K562 (cell line): ENCODE measurements around the gene DOCK3. TPM values are rescaled to one million over a fixed set of nuclear protein-coding genes. Genes with fewer than 3 reads are reported as not detected.
A peak's percentile ranks its signal among the peaks of the same experiment; 100 is the strongest.

Experiments
- ATAC-seq: fragments of 200-7000 bp; cut with Tn5 transposase; 3 replicates; pipeline ENCODE4 v1.9.1; 2020; ENCODE audit warnings: moderate library complexity
- BruUV-seq: library from RNA; stranded (reverse); fragments of 400-500 nt; replicated peaks from 2 replicates; lab custom pipeline; 2021; lab: Mats Ljungman, UMichigan
- CTCF ChIA-PET: fragments of 300-600 bp; formaldehyde crosslinking; extraction: SDS; loops from one replicate; lab custom pipeline; 2021; ENCODE audit warnings: low intra/inter-chr PET ratio; lab: Yijun Ruan, JAX
- POLR2A ChIA-PET: fragments of 300-600, 350-650 bp; sonication (Branson Sonifier 250); formaldehyde crosslinking; extraction: SDS; loops from one replicate; lab custom pipeline; 2021; ENCODE audit warnings: antibody characterized with exemption, inconsistent platforms; lab: Yijun Ruan, JAX
- DNase-seq, 4 experiments: peaks; one replicate each; pipeline versions ENCODE4 v3.0.0 to v3.0.0-alpha.2; 2011 to 2018; ENCODE audit warnings: low spot score in 3 of 4, mixed read lengths in 3 of 4; ENCODE audit errors: extremely low read depth in 1 of 4
- FAIRE-seq: peaks from 2 replicates; lab custom pipeline; 2011; peaks lifted over from hg19 to GRCh38; lab: Jason Lieb, UNC
- H2AFZ ChIP-seq: 2 replicates; pipeline ENCODE4 v1.6.0; 2011; ENCODE audit warnings: low read depth, low read length, control low read depth, inconsistent platforms
- H3K27ac ChIP-seq: fragments of 200-600 bp; 3 replicates; pipeline ENCODE4 v1.8.0; 2011; ENCODE audit warnings: low read depth, mild to moderate bottlenecking, control low read depth, inconsistent platforms, low read length, moderate library complexity, mixed read lengths; ENCODE audit errors: extremely low read depth
- H3K27me3 ChIP-seq, 2 experiments: fragments of 300-600 bp in 1 of 2; 2 replicates in 1 of 2; 3 replicates in 1 of 2; pipeline versions ENCODE4 v1.6.0 to v1.8.0; 2011; ENCODE audit warnings: inconsistent platforms in 2 of 2, low read length in 2 of 2, mild to moderate bottlenecking in 1 of 2, mixed read lengths in 1 of 2, moderate library complexity in 1 of 2; ENCODE audit not compliant: control insufficient read depth in 2 of 2, insufficient read depth in 2 of 2
- H3K36me3 ChIP-seq: fragments of 300-600 bp; 3 replicates; pipeline ENCODE4 v1.8.0; 2011; ENCODE audit warnings: mild to moderate bottlenecking, low read length, inconsistent platforms; ENCODE audit not compliant: control insufficient read depth, insufficient read depth
- H3K4me1 ChIP-seq, 2 experiments: fragments of 200-600 bp in 1 of 2; replicated peaks in 1 of 2; 2 replicates in 1 of 2; 3 replicates in 1 of 2; pipeline versions ENCODE4 v1.5.1 to v1.8.0; 2011; ENCODE audit warnings: inconsistent platforms in 2 of 2, low read length in 2 of 2, mild to moderate bottlenecking in 1 of 2, mixed read lengths in 1 of 2, moderate library complexity in 1 of 2; ENCODE audit not compliant: control insufficient read depth in 2 of 2, insufficient read depth in 2 of 2
- H3K4me2 ChIP-seq: 2 replicates; pipeline ENCODE4 v1.6.1; 2011; ENCODE audit warnings: low read length, control low read depth, inconsistent platforms, mixed read lengths; ENCODE audit not compliant: insufficient read depth
- H3K4me3 ChIP-seq: fragments of 200-600 bp; sonication (generic), shearing (Covaris generic); 2 replicates; pipeline ENCODE4 v1.5.1; 2016; ENCODE audit warnings: control low read depth, inconsistent platforms
- H3K79me2 ChIP-seq: fragments of 200-600 bp; 3 replicates; pipeline ENCODE4 v1.8.0; 2011; ENCODE audit warnings: low read length, inconsistent platforms; ENCODE audit not compliant: control insufficient read depth, insufficient read depth
- H3K9ac ChIP-seq, 2 experiments: 2 replicates each; pipeline versions ENCODE4 v1.6.0 to v1.6.1; 2011; ENCODE audit warnings: low read depth in 2 of 2, low read length in 2 of 2, control low read depth in 1 of 2, inconsistent platforms in 1 of 2, mild to moderate bottlenecking in 1 of 2, mixed read lengths in 1 of 2; ENCODE audit not compliant: insufficient read depth in 1 of 2
- H3K9me1 ChIP-seq: one replicate; pipeline ENCODE4 v1.6.0; 2011; ENCODE audit warnings: inconsistent platforms, mild to moderate bottlenecking, low read length, moderate library complexity; ENCODE audit not compliant: control insufficient read depth, insufficient read depth
- H3K9me3 ChIP-seq: replicated peaks from 2 replicates; pipeline ENCODE4 v1.5.1; 2011; ENCODE audit warnings: low read depth, low read length, inconsistent platforms; ENCODE audit not compliant: control insufficient read depth, insufficient read depth
- H4K20me1 ChIP-seq: replicated peaks from 2 replicates; pipeline ENCODE4 v1.6.1; 2011; ENCODE audit warnings: low read length, inconsistent platforms, mixed read lengths; ENCODE audit not compliant: control insufficient read depth, insufficient read depth
- POLR2G ChIP-seq: fragments of 200-400 bp; formaldehyde crosslinking; IDR thresholded peaks from 2 replicates; pipeline ENCODE4 v1.6.1; 2017; ENCODE audit warnings: low read depth, mild to moderate bottlenecking, antibody characterized with exemption, low read length, moderate library complexity
- POLR3A ChIP-seq: IDR thresholded peaks from 2 replicates; pipeline ENCODE4 v1.6.1; 2011; ENCODE audit warnings: borderline replicate concordance, mild to moderate bottlenecking, moderate library complexity; ENCODE audit not compliant: insufficient read length, insufficient read depth; ENCODE audit errors: extremely low read depth
- RBFOX2 ChIP-seq: fragments of 200-400 bp; formaldehyde crosslinking; IDR thresholded peaks from 2 replicates; pipeline ENCODE4 v1.6.1; 2017; ENCODE audit warnings: low read depth, mild to moderate bottlenecking, low read length, moderate library complexity
- SMARCE1 ChIP-seq: fragments of 450-650 bp; IDR thresholded peaks from 2 replicates; pipeline ENCODE4 v1.7.1; 2016; ENCODE audit warnings: mild to moderate bottlenecking
- WGBS: fragments of 100-300 bp; shearing (Covaris generic); methylation state at CpG from one replicate; pipeline ENCODE4 v1.1.6; 2016; ENCODE audit warnings: low coverage, mixed read lengths; ENCODE audit not compliant: insufficient coverage; ENCODE audit errors: missing lambda C conversion rate; 5-methylcytosine and 5-hydroxymethylcytosine counted together
- in situ Hi-C: fragments of 300-500 bp; cut with MboI; formaldehyde crosslinking; loops from 4 replicates; pipeline ENCODE4 v1.15.0; 2018; ENCODE audit warnings: inconsistent platforms, mixed read lengths
- intact Hi-C: fragments of 100-400 bp; cut with micrococcal nuclease; formaldehyde crosslinking; loops from 2 replicates; pipeline ENCODE4 v1.14.2; 2022
- polyA plus RNA-seq, 8 experiments: library from polyadenylated mRNA; depleted of rRNA in 4 of 8; stranded (reverse) in 5 of 8; unstranded in 3 of 8; fragments of >200 nt; fragmentation: Nextera tagmentation in 2 of 8; fragmentation: Illumina TruSeq in 1 of 8; extraction: Ambion mirVana in 2 of 8; extraction: Trizol in 1 of 8; gene quantifications; 2 replicates each; pipeline versions ENCODE4 v1.2.1 to v1.2.3, GENCODE V29; 2011 to 2014; ENCODE audit warnings: inconsistent platforms in 1 of 8, missing spikeins in 1 of 8
- total RNA-seq, 7 experiments: library from RNA; depleted of rRNA in 6 of 7; stranded (reverse); fragments of >200 nt in 6 of 7; fragmentation: Illumina TruSeq in 2 of 7; extraction: Trizol in 2 of 7; gene quantifications; 2 replicates each; pipeline versions ENCODE4 v1.2.1 to v1.2.3, GENCODE V29; 2011 to 2021; ENCODE audit warnings: low replicate concordance in 1 of 7

DOCK3 gene
- total and polyA plus RNA-seq, 9 of the 15 experiments (the other 6 are each of a cell fraction or from before 2014, with no cell fraction given), result under 0.01 to 0.03 (median 0.01) TPM; not detected in 4

- Histone ChIP-seq H2AFZ (no peak overlapping the region), H3K9ac (peak overlapping the region; percentile 81 to 92; a peak in 3 of 4 replicates), H3K4me2 (peak overlapping the region; percentile 84), H3K27me3 (no peaks in the 10 kb centered on the region), H3K9me3 (no peaks in the 10 kb centered on the region), H3K9me1 (peaks cover 16% of the 10 kb centered on the region), H3K36me3 (peaks cover 80% of the 10 kb centered on the region), H3K79me2 (peaks cover 50% of the 10 kb centered on the region), H3K27ac (peak overlapping the region; percentile 79; the same call in 2 of the 3 replicates), H3K4me3 (peak overlapping the region; percentile 69), H3K4me1 (peaks cover 18 to 34% of the 10 kb centered on the region in 2 experiments; a peak in 4 of 5 replicates), H4K20me1 (peaks cover 32% of the 10 kb centered on the region; the same call in 1 of the 2 replicates)
- ATAC-seq, result no peak
- BruUV-seq, result no TSS peak
- peak; percentile 47 for TF ChIP-seq RBFOX2
- TF ChIP-seq SMARCE1, result no peak
- TF ChIP-seq POLR2G, result 0 out of 2 replicates have a peak, but pooled peaks have one; percentile 8
- ChIA-PET POLR2A (interaction anchor here (0.6 to 1.1 kb wide), 2 partner anchors 19 to 24 kb away, joined by 3 to 4 read pairs; no protein-coding TSS in a partner anchor), CTCF (no interaction called here)
- 82% methylated on average over 20 of the region's 42 CpGs for WGBS
- no peak for FAIRE-seq
- DNase-seq, result peak in 2 of 4 experiments; percentile 13 to 14
- intact Hi-C loops, result no loop called here
- in situ Hi-C loops, result no loop called here
Measured at GRCh38 chr3:51392355-51393133, 717.8 kb downstream of the DOCK3 start.

DNA sequence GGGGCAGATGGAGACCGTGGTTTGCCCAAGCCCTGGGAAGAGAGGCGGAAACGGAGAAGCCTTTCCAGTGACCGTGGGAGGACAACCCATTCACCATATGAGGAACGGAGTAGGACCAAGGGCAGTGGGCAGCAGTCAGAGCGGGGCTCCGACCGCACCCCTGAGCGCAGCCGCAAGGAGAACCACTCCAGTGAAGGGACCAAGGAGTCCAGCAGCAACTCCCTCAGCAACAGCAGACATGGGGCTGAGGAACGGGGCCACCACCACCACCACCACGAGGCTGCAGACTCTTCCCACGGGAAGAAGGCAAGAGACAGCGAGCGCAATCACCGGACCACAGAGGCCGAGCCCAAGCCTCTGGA is 718.4 kb downstream of the DOCK3 start:
- H4K20me1 ChIP-seq, result peaks cover 26% of the 10 kb centered on the region; the same call in 1 of the 2 replicates
- POLR2A ChIA-PET, result interaction anchor here (0.6 to 1.0 kb wide), 4 partner anchors 8 to 14 kb away, joined by 3 to 5 read pairs (median 4); partner anchors contain the start of gene MANF
- WGBS, result 97% methylated on average over 5 of the region's 17 CpGs
- intact Hi-C loops, result no loop called here
- TF ChIP-seq POLR2G (peak; percentile 38; the same call in 1 of the 2 replicates), POLR3A (no peak), RBFOX2 (peak; percentile 12)
- TF ChIP-seq, all 486 proteins: peak for 2
- Histone ChIP-seq H3K9ac (peak overlapping the region in 1 of 2 experiments; percentile 61; a peak in 2 of 4 replicates), H3K9me1 (peaks cover 11% of the 10 kb centered on the region), H3K27ac (no peak overlapping the region), H3K4me1 (peaks cover 14 to 34% of the 10 kb centered on the region in 2 experiments; a peak in 4 of 5 replicates), H3K36me3 (peaks cover 78% of the 10 kb centered on the region; the same call in 2 of the 3 replicates), H2AFZ (no peak overlapping the region), H3K9me3 (no peaks in the 10 kb centered on the region), H3K79me2 (peaks cover 44% of the 10 kb centered on the region), H3K4me3 (no peak overlapping the region), H3K27me3 (no peaks in the 10 kb centered on the region), H3K4me2 (no peak overlapping the region)
- TSS peak; percentile 34 for BruUV-seq
- no peak for DNase-seq
- CTCF ChIA-PET, result no interaction called here
- in situ Hi-C loops, result no loop called here
- ATAC-seq, result no peak
- FAIRE-seq, result no peak
